Activated naive CD8-positive, alpha-beta T cell treated with anti-CD3 and anti-CD28 coated beads, Interleukin-2, amount 10 ng/mL, durations not matched to agents 7 days and 5 days (primary cell): ENCODE measurements around the gene SGCB. TPM values are rescaled to one million over a fixed set of nuclear protein-coding genes. Genes with fewer than 3 reads are reported as not detected.
"Not testable (repeated sequence)": the region's sequence is repeated elsewhere in the genome, so short reads cannot be mapped to it uniquely, and the experiment has no call there.

Experiments used
- ATAC-seq: fragments of 150-1000 bp; cut with Tn5 transposase; one replicate; pipeline ENCODE4 v1.10.0; 2021; ENCODE audit warnings: low read depth, moderate library complexity
- POLR2A ChIA-PET: fragments of 350-600 bp; sonication (Branson Sonifier 250); formaldehyde crosslinking; loops from one replicate; lab custom pipeline; 2021; ENCODE audit warnings: antibody characterized with exemption; lab: Charles Lee
- DNase-seq: peaks from one replicate; pipeline ENCODE4 v3.0.0; 2021
- H3K27ac Mint-ChIP-seq: one replicate; pipeline ENCODE4 v1.8.0; 2022; ENCODE audit warnings: mild to moderate bottlenecking, mixed read lengths
- H3K27me3 Mint-ChIP-seq: one replicate; pipeline ENCODE4 v1.8.0; 2022; ENCODE audit warnings: mild to moderate bottlenecking, moderate library complexity, mixed read lengths
- H3K36me3 Mint-ChIP-seq: one replicate; pipeline ENCODE4 v1.8.0; 2021; ENCODE audit warnings: mild to moderate bottlenecking, mixed read lengths
- H3K4me1 Mint-ChIP-seq: one replicate; pipeline ENCODE4 v1.8.0; 2021; ENCODE audit warnings: mixed read lengths
- H3K4me3 Mint-ChIP-seq: one replicate; pipeline ENCODE4 v1.8.0; 2022; ENCODE audit warnings: mild to moderate bottlenecking, moderate library complexity, mixed read lengths
- H3K9me3 Mint-ChIP-seq: one replicate; pipeline ENCODE4 v1.8.0; 2021; ENCODE audit warnings: mixed read lengths
- total RNA-seq, 2 experiments: library from RNA; stranded (reverse); gene quantifications; one replicate each; pipeline ENCODE4 v1.2.3, GENCODE V29; 2021

The SGCB gene, protein sequence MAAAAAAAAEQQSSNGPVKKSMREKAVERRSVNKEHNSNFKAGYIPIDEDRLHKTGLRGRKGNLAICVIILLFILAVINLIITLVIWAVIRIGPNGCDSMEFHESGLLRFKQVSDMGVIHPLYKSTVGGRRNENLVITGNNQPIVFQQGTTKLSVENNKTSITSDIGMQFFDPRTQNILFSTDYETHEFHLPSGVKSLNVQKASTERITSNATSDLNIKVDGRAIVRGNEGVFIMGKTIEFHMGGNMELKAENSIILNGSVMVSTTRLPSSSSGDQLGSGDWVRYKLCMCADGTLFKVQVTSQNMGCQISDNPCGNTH
- 10 to 100 TPM; 10.1 to 10.3 TPM for total RNA-seq

DNA sequence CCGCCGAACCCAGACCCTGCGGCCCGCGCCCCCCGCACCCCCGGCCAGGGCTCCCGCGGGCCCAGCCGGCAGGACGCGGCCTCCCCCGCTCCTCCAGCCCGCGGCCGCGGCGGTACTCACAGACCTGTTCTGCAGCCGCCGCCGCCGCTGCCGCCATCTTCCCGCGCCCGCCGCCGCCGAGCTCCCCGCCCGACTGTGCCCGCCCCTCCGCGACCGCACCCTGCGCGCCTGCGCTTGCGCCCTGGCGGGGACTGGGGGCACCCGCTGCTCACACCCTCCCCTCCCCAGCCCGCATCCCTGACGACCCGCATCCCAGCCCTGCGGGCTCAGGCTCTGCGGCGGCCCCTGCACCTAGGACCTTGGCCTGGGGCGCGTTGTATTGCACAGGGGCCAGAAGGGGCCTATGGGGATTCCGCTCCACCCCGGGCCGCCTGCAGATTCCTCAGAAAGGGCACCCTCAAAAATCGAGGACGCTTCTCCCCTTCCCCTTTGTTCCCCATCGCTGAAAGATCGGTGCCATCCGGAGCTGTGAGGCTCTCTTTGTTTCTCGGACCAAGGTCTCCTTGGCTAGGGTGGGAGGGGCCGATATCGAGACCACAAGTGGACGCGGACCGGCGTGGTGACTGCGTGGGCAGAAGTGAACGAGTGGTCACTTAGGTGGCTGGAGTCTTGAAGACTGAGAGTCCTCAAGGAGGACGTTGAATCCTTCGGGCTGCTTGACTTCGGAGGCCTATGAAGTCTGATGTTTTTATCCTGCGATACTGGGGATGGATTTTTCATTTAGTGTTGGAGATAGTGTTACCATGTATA lies at the start of gene SGCB:
TSS of gene SGCB (minus strand) at position 197 of the 810 bp plus-strand sequence. CDS start at position 157, 40 bp downstream.
- peaks cover 23% of the 10 kb centered on the region for H3K4me1 Mint-ChIP-seq
- no peaks in the 10 kb centered on the region for H3K9me3 Mint-ChIP-seq
- peak; percentile 95 for ATAC-seq
- POLR2A ChIA-PET = interaction anchor here (0.8 to 1.0 kb wide), 3 partner anchors 21 to 205 kb away, joined by 3 to 4 read pairs (median 3); partner anchors contain the start of gene DCUN1D4
- peak within 1 kb of the TSS; percentile 79 for H3K27ac Mint-ChIP-seq
- DNase-seq = peak; percentile 86
- no peaks in the 10 kb centered on the region for H3K36me3 Mint-ChIP-seq
- H3K4me3 Mint-ChIP-seq = peak within 1 kb of the TSS; percentile 85
- H3K27me3 Mint-ChIP-seq = peaks cover 28% of the 10 kb centered on the region

DNA sequence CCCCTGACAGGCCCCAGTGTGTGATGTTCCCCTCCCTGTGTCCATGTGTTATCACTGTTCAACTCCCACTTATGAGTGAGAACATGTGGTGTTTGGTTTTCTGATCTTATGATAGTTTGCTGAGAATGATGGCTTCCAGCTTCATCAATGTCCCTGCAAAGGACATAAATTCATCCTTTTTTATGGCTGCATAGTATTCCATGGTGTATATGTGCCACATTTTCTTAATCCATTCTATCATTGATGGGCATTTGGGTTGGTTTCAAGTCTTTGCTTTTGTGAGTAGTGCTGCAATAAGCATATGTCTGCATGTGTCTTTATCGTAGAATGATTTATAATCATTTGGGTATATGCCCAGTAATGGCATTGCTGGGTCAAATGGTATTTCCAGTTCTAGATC lies 48.3 kb upstream of the SGCB start:
- POLR2A ChIA-PET, H3K27me3 Mint-ChIP-seq, H3K9me3 Mint-ChIP-seq: not testable (repeated sequence)

DNA sequence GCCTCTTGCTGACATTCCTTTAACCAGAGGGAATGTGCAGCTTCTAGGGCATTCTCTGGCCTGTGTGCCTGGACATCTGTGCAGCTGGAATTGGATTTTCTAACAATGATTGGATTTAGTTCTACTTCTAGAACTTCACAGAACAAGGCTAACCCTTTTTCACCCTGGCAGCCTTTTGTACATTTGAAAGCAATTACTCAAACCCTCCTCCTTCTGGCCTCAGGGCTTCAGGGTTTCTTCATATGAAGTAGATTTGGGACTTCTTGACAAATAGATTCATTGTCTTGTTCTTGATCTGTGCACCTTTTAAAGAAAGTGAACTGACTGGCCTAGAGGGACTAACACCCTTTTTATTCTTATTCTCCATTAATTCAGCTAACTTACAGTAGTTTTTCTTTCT lies 43.1 kb upstream of the SGCB start:
- POLR2A ChIA-PET = no interaction called here
- H3K36me3 Mint-ChIP-seq = no peaks in the 10 kb centered on the region
- no peak overlapping the region for H3K27ac Mint-ChIP-seq
- peaks cover 33% of the 10 kb centered on the region for H3K27me3 Mint-ChIP-seq
- peaks cover 1% of the 10 kb centered on the region for H3K9me3 Mint-ChIP-seq
- DNase-seq = no peak
- no peaks in the 10 kb centered on the region for H3K4me1 Mint-ChIP-seq
- no peak for ATAC-seq
- no peak overlapping the region for H3K4me3 Mint-ChIP-seq

More for the DNA sequence above, 48.3 kb upstream of the SGCB start:
- ATAC-seq, H3K4me3 Mint-ChIP-seq, H3K36me3 Mint-ChIP-seq, DNase-seq, H3K27ac Mint-ChIP-seq, H3K4me1 Mint-ChIP-seq: not testable (repeated sequence)

DNA sequence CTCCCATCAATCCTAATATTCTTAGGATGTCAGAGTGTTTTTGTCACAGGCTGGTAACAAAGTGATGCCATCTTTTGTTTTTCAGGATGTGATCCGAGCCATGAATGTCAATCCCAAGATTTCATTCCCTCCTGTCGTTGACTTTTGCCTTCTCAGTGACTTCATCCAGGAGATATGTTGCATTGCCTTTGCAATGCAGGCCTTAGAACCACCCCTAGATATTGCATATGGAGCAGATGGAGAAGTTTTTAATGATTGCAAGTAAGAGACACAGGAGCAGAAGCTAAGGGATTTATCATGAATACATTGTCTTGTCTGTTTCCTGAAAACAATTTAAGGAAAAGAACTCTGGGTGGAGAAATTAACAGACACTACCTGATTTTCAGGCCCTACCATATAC lies 41.6 kb upstream of the SGCB start:
- no peaks in the 10 kb centered on the region for H3K4me1 Mint-ChIP-seq
- POLR2A ChIA-PET = no interaction called here
- ATAC-seq = no peak
- peaks cover 46% of the 10 kb centered on the region for H3K27me3 Mint-ChIP-seq
- no peaks in the 10 kb centered on the region for H3K36me3 Mint-ChIP-seq
- H3K4me3 Mint-ChIP-seq = no peak overlapping the region
- no peak for DNase-seq
- peaks cover 1% of the 10 kb centered on the region for H3K9me3 Mint-ChIP-seq
- no peak overlapping the region for H3K27ac Mint-ChIP-seq

DNA sequence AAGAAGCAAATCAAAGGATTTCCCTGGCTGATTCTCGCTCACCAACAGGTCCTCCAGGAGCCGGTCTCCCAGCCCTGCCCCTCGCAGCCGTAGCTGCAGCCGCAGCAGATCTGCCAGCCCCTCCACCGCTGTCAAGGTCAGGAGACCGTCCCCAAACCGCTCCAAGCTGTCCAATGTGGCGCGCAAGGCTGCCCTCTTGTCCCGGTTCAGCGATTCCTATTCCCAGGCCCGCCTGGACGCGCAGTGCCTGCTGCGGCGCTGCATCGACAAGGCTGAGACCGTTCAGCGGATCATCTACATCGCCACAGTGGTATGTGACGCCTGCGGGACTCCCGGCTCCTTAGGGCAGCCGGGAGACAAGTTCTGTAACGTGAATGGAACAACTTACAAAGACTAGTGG lies 38.6 kb upstream of the SGCB start:
- H3K27me3 Mint-ChIP-seq = peaks cover 48% of the 10 kb centered on the region
- no peak overlapping the region for H3K27ac Mint-ChIP-seq
- ATAC-seq = no peak
- no peak for DNase-seq
- POLR2A ChIA-PET = no interaction called here
- no peaks in the 10 kb centered on the region for H3K36me3 Mint-ChIP-seq
- H3K4me1 Mint-ChIP-seq = no peaks in the 10 kb centered on the region
- H3K4me3 Mint-ChIP-seq = no peak overlapping the region
- H3K9me3 Mint-ChIP-seq = peaks cover 1% of the 10 kb centered on the region

DNA sequence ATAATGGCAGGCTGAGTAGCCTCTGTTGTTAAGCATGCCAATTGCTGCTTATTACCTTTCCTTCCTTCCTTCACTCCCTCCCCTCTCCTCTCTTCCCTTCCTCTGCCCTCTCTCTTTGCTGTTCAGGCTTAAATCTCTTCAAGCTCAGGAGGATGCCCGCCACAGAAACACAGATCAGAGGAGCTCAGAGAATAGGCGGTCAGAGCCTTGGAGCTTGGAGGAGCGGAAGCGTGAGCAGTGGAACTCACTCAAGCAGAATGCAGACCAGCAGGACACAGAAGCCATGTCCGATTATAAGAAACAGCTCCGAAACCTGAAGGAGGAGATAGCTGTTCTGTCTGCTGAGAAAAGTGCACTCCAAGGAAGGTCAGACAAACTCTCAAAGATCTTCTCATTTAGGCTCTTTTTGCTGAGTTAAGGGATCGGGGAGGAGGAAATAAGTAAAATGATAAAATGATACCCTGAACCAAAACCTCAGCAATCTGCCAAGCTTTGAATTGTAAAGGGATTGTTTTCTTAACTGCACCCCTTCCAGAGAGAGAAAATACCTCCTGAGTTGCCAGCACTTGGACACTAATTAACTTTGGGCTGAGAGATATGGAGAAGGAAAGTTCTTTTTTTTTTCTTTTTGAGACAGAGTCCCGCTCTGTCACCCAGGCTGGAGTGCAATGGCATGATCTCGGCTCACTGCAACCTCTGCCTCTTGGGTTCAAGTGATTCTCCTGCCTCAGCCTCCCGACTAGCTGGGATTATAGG lies 33.9 kb upstream of the SGCB start:
- peaks cover 36% of the 10 kb centered on the region for H3K27me3 Mint-ChIP-seq
- H3K4me3 Mint-ChIP-seq = no peak overlapping the region

DNA sequence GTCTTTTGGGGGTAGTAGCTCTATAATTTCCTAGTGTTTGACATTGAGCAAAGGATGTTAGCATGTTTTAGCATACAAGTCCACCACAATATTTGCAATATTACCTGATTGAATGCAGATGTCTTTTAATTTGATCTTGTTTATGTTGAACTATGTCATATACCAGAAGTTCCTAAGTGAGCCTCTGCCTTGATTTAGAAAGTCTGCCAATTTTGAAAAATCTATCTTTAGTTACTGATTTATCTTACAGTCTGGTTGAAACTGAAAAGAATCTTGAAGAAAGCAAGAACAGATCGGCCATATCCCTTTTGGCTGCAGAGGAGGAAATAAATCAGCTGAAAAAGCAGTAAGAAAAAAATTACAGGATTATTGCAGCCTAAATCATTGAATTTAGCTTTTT lies 31.5 kb upstream of the SGCB start:
- Mint-ChIP-seq H3K4me3 (no peak overlapping the region), H3K27me3 (peaks cover 20% of the 10 kb centered on the region), H3K4me1 (no peaks in the 10 kb centered on the region)

More for the DNA sequence above, 33.9 kb upstream of the SGCB start:
- ATAC-seq = no peak
- Mint-ChIP-seq H3K36me3 (no peaks in the 10 kb centered on the region), H3K27ac (no peak overlapping the region), H3K4me1 (no peaks in the 10 kb centered on the region), H3K9me3 (no peaks in the 10 kb centered on the region)
- DNase-seq = no peak
- POLR2A ChIA-PET = no interaction called here

DNA sequence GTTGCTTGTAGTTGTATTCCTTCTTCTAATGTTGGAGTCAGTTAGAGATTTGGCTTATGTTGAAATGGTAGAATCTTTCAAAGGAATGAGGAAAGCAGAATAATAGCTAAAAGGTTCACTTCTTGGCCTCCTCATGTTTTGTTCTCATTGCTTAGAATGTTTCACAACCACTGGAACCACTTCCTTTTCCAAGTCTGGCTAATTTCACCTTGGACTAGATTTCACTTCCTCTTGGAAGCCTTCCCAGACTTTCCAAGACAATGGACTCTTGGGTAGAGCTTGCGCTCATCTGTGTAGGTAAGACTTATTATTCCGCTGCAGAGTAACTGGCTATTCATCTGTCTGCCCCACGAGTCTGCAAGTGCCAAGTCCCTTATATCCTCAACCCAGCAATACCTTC lies 21.3 kb upstream of the SGCB start:
- no peaks in the 10 kb centered on the region for H3K4me1 Mint-ChIP-seq
- no peaks in the 10 kb centered on the region for H3K36me3 Mint-ChIP-seq
- DNase-seq (no peak), ATAC-seq (no peak)
- H3K27me3 Mint-ChIP-seq = peaks cover 23% of the 10 kb centered on the region
- POLR2A ChIA-PET = interaction anchor here (1.2 kb wide), 1 partner anchor 21 kb away, joined by 3 read pairs; the partner anchor contains the start of gene SGCB
- H3K27ac Mint-ChIP-seq = no peak overlapping the region
- no peak overlapping the region for H3K4me3 Mint-ChIP-seq
- H3K9me3 Mint-ChIP-seq = no peaks in the 10 kb centered on the region

More for the DNA sequence above, 31.5 kb upstream of the SGCB start:
- POLR2A ChIA-PET = no interaction called here
- Mint-ChIP-seq H3K36me3 (no peaks in the 10 kb centered on the region), H3K27ac (no peak overlapping the region), H3K9me3 (no peaks in the 10 kb centered on the region)
- ATAC-seq (no peak), DNase-seq (no peak)

DNA sequence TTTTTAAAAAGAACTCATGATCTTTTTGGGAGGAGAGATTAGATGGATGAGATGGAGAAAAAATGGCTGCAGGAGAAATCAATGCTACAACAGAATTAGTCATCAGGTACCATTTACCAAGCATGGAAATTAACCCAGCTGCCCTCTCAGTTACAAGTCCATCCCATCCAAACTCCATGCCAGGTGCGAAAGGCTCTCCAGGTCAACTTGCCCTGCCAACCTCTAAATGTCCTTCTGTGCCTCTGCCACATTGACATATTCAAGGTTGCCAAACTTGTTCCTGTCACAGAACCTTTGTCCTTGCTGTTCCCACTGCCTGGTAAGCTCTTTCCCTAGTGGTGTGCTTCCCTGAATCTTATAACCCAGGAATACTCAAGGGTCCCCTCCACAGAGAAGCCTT lies 20.2 kb upstream of the SGCB start:
- peaks cover 34% of the 10 kb centered on the region for H3K27me3 Mint-ChIP-seq
- ATAC-seq (no peak), DNase-seq (no peak)
- no peaks in the 10 kb centered on the region for H3K9me3 Mint-ChIP-seq
- no peaks in the 10 kb centered on the region for H3K36me3 Mint-ChIP-seq
- POLR2A ChIA-PET = interaction anchor here (1.2 kb wide), 1 partner anchor 20 kb away, joined by 3 read pairs; the partner anchor contains the start of gene SGCB
- H3K27ac Mint-ChIP-seq = no peak overlapping the region
- no peaks in the 10 kb centered on the region for H3K4me1 Mint-ChIP-seq
- no peak overlapping the region for H3K4me3 Mint-ChIP-seq

DNA sequence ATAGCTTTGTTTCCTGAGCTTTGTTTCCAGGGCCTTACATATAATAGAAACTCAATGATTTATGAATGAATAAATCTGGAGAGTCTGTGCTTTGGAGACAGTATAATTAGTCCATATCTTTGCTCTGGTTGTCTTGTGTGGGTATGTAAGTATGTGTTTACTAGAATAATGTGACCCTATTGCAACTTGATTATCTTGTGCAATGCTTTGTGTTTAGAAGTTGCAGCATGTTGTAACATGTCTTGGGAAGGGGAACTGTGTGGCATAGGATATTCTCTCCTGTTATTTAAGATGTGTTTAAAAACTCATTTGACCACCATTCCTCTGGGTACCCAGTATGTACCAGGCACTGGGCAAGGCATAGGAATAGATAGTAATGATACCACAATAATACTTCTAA lies 19.1 kb upstream of the SGCB start:
- DNase-seq (no peak), ATAC-seq (no peak)
- Mint-ChIP-seq H3K36me3 (no peaks in the 10 kb centered on the region), H3K27ac (no peak overlapping the region), H3K9me3 (no peaks in the 10 kb centered on the region), H3K4me3 (no peak overlapping the region), H3K4me1 (peaks cover 4% of the 10 kb centered on the region), H3K27me3 (peaks cover 39% of the 10 kb centered on the region)
- POLR2A ChIA-PET = no interaction called here

DNA sequence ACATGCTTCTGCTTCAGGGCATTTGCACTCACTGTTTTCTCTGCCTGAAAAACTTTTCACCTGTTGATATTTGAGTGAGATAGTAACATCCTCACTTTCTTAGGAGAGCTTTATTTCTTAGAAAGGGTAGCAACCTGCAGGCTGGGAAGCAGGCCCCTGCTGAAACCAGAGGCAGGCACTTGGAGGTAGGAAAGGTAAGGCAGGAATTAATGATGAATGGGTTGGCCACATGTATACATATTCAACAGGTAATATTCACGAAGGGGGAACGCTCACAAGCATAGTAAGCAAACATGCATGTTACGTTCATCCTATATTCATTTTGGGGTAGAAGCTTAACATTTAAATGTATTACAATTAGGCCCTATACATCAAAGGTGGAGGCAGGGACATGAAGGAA lies 16.2 kb upstream of the SGCB start:
- POLR2A ChIA-PET = no interaction called here
- Mint-ChIP-seq H3K36me3 (no peaks in the 10 kb centered on the region), H3K4me1 (peaks cover 8% of the 10 kb centered on the region), H3K27ac (no peak overlapping the region), H3K9me3 (no peaks in the 10 kb centered on the region), H3K4me3 (no peak overlapping the region), H3K27me3 (peaks cover 59% of the 10 kb centered on the region)
- ATAC-seq = no peak
- DNase-seq = no peak

DNA sequence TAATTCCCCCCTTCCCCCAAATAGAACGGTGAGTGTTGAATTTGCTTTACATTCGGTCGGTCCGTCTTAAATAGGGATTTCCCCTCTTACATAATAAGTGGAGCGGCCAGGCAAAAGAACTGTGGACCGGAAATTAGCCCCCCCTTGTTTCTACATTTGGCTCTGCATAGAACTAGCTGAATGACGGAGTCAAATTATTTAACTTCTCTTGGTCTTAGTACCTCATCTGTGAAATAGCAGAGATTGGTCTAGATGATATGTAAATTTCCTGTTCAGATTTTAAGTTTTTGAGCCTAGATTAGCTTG lies 14.3 kb upstream of the SGCB start:
- Mint-ChIP-seq H3K27ac (no peak overlapping the region), H3K36me3 (peaks cover 1% of the 10 kb centered on the region), H3K4me1 (peaks cover 8% of the 10 kb centered on the region), H3K9me3 (peaks cover 1% of the 10 kb centered on the region), H3K4me3 (peak overlapping the region; percentile 75), H3K27me3 (peaks cover 70% of the 10 kb centered on the region)
- ATAC-seq (no peak), DNase-seq (no peak)
- POLR2A ChIA-PET = no interaction called here
